Activated CD4-positive, alpha-beta T cell treated with anti-CD3 and anti-CD28 coated beads for 48 hours (primary cell): Measurements from ENCODE around the gene PPM1K.

Experiments
- DNase-seq: peaks from one replicate; pipeline ENCODE4 v3.0.0-alpha.2; 2020

PPM1K gene

GRCh38 chr4:88276952-88277710 lies 7.2 kb downstream of the PPM1K start:
- no peak for DNase-seq

- DNase-seq = no peak
Observed at GRCh38 chr4:88275949-88276515, 8.3 kb downstream of the PPM1K start.

GRCh38 chr4:88275516-88275915 lies 8.8 kb downstream of the PPM1K start:
- DNase-seq = no peak

GRCh38 chr4:88268913-88269312 lies 15.4 kb downstream of the PPM1K start:
- no peak for DNase-seq

- no peak for DNase-seq
Observed at GRCh38 chr4:88264336-88264735, 20.0 kb downstream of the PPM1K start.

GRCh38 chr4:88257726-88258125 lies 26.6 kb downstream of the PPM1K start:
- no peak for DNase-seq

- DNase-seq = no peak
Observed at GRCh38 chr4:88255111-88255510, 29.2 kb downstream of the PPM1K start.

GRCh38 chr4:88251924-88252323 lies 32.4 kb downstream of the PPM1K start:
- no peak for DNase-seq

- DNase-seq = no peak
Observed at GRCh38 chr4:88247148-88247547, 37.2 kb downstream of the PPM1K start.

- no peak for DNase-seq
Observed at GRCh38 chr4:88246600-88246999, 37.8 kb downstream of the PPM1K start.

- peak; percentile 43 for DNase-seq
Observed at GRCh38 chr4:88244816-88245579, 39.4 kb downstream of the PPM1K start.

- no peak for DNase-seq
Observed at GRCh38 chr4:88244056-88244455, 40.3 kb downstream of the PPM1K start.

GRCh38 chr4:88242144-88242543 lies 42.2 kb downstream of the PPM1K start:
- DNase-seq = no peak

GRCh38 chr4:88240297-88240714 lies 44.1 kb downstream of the PPM1K start:
- DNase-seq = no peak

GRCh38 chr4:88230969-88231771 lies 53.2 kb downstream of the PPM1K start:
- DNase-seq = no peak

GRCh38 chr4:88230461-88230891 lies 53.9 kb downstream of the PPM1K start:
- no peak for DNase-seq

- DNase-seq = no peak
Observed at GRCh38 chr4:88227734-88228133, 56.6 kb downstream of the PPM1K start.

- DNase-seq = no peak
Observed at GRCh38 chr4:88226143-88226542, 58.2 kb downstream of the PPM1K start.

- no peak for DNase-seq
Observed at GRCh38 chr4:88225232-88226105, 58.9 kb downstream of the PPM1K start.

GRCh38 chr4:88223516-88223915 lies 60.8 kb downstream of the PPM1K start:
- no peak for DNase-seq

GRCh38 chr4:88219099-88219498 lies 65.3 kb downstream of the PPM1K start:
- no peak for DNase-seq

GRCh38 chr4:88217169-88217568 lies 67.2 kb downstream of the PPM1K start:
- DNase-seq = no peak
